ENCODE measurements around the gene SCAMP3.
"Not testable (repeated sequence)": the region's sequence is repeated elsewhere in the genome, so short reads cannot be mapped to it uniquely, and the experiment has no call there.

- TF ChIP-seq, protein P1, sequence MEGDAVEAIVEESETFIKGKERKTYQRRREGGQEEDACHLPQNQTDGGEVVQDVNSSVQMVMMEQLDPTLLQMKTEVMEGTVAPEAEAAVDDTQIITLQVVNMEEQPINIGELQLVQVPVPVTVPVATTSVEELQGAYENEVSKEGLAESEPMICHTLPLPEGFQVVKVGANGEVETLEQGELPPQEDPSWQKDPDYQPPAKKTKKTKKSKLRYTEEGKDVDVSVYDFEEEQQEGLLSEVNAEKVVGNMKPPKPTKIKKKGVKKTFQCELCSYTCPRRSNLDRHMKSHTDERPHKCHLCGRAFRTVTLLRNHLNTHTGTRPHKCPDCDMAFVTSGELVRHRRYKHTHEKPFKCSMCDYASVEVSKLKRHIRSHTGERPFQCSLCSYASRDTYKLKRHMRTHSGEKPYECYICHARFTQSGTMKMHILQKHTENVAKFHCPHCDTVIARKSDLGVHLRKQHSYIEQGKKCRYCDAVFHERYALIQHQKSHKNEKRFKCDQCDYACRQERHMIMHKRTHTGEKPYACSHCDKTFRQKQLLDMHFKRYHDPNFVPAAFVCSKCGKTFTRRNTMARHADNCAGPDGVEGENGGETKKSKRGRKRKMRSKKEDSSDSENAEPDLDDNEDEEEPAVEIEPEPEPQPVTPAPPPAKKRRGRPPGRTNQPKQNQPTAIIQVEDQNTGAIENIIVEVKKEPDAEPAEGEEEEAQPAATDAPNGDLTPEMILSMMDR (conservative IDR thresholded peaks at IDR 0.05 in 1 of 2, IDR thresholded peaks at IDR 0.05 in 1 of 2; ENCODE audit: extremely low read depth in 1 of 2, insufficient read depth in 1 of 2, low read depth in 1 of 2, low read length in 2 of 2): not testable (repeated sequence)
- not testable (repeated sequence) for TF ChIP-seq EZH2 (IDR thresholded peaks at IDR 0.05; ENCODE audit: borderline replicate concordance, low read length)
Observed at GRCh38 chr1:155214702-155215101, 47.5 kb downstream of the SCAMP3 start.

Measured in mammary epithelial cell (primary cell).